Islet of Langerhans (tissue), 1 donor: ENCODE results near the gene FKBP5.
"Not testable (repeated sequence)": the region's sequence is repeated elsewhere in the genome, so short reads cannot be mapped to it uniquely, and the experiment has no call there.

Experiments
- FAIRE-seq: peaks from one replicate; lab custom pipeline; 2011; peaks lifted over from hg19 to GRCh38; lab: Jason Lieb, UNC

FKBP5 gene

GRCh38 chr6:35583893-35584688 is 104.6 kb downstream of the FKBP5 start:
- peak; percentile 98 for FAIRE-seq

- no peak for FAIRE-seq
These were observed 106.4 kb downstream of the FKBP5 start for GRCh38 chr6:35582315-35582714.

GRCh38 chr6:35581633-35582032 is 107.1 kb downstream of the FKBP5 start:
- no peak for FAIRE-seq

- FAIRE-seq: no peak
These were observed 107.9 kb downstream of the FKBP5 start for GRCh38 chr6:35580836-35581235.

- no peak for FAIRE-seq
These were observed 112.0 kb downstream of the FKBP5 start for GRCh38 chr6:35576682-35577081.

GRCh38 chr6:35573495-35574110 is 115.1 kb downstream of the FKBP5 start:
- no peak for FAIRE-seq

- FAIRE-seq: not testable (repeated sequence)
These were observed 117.8 kb downstream of the FKBP5 start for GRCh38 chr6:35570885-35571330.

- FAIRE-seq: no peak
These were observed 119.7 kb downstream of the FKBP5 start for GRCh38 chr6:35569011-35569461.

- no peak for FAIRE-seq
These were observed 121.9 kb downstream of the FKBP5 start for GRCh38 chr6:35566794-35567193.

- FAIRE-seq: no peak
These were observed 124.0 kb downstream of the FKBP5 start for GRCh38 chr6:35564733-35565132.

- FAIRE-seq: no peak
These were observed 126.7 kb downstream of the FKBP5 start for GRCh38 chr6:35562060-35562459.

GRCh38 chr6:35561113-35561512 is 127.6 kb downstream of the FKBP5 start:
- no peak for FAIRE-seq

- no peak for FAIRE-seq
These were observed 130.1 kb downstream of the FKBP5 start for GRCh38 chr6:35558571-35558970.

- FAIRE-seq: no peak
These were observed 131.5 kb downstream of the FKBP5 start for GRCh38 chr6:35557239-35557638.

GRCh38 chr6:35554811-35555210 is 133.9 kb downstream of the FKBP5 start:
- no peak for FAIRE-seq

GRCh38 chr6:35553315-35553714 is 135.4 kb downstream of the FKBP5 start:
- FAIRE-seq: no peak

- FAIRE-seq: no peak
These were observed 136.3 kb downstream of the FKBP5 start for GRCh38 chr6:35552285-35552917.

GRCh38 chr6:35550437-35550836 is 138.3 kb downstream of the FKBP5 start:
- FAIRE-seq: no peak

- no peak for FAIRE-seq
These were observed 141.0 kb downstream of the FKBP5 start for GRCh38 chr6:35547676-35548075.

- no peak for FAIRE-seq
These were observed 143.8 kb downstream of the FKBP5 start for GRCh38 chr6:35544769-35545361.

- FAIRE-seq: no peak
These were observed 145.1 kb downstream of the FKBP5 start for GRCh38 chr6:35543459-35544193.

GRCh38 chr6:35541836-35542235 is 146.9 kb downstream of the FKBP5 start:
- no peak for FAIRE-seq
